ENCODE results near the gene TEAD3.
A peak's percentile ranks its signal among the peaks of the same experiment; 100 is the strongest.

The TEAD3 gene

GRCh38 chr6:35533981-35534380 lies 37.1 kb upstream of the TEAD3 start:
- Histone ChIP-seq H3K4me1 (ENCODE audit: insufficient read depth, low read length) (peaks cover 20% of the 10 kb centered on the region), H3K9me3 (ENCODE audit: insufficient read depth, low read length, severe bottlenecking) (no peaks in the 10 kb centered on the region), H2AFZ (ENCODE audit: low read depth, low read length) (0 out of 2 replicates have a peak overlapping the region, but pooled peaks have one; percentile 36), H3K79me2 (ENCODE audit: insufficient read depth, low read length) (no peaks in the 10 kb centered on the region), H3K4me3 (ENCODE audit: low read depth in 1 of 2, low read length in 2 of 2) (no peak overlapping the region), H3K36me3 (ENCODE audit: insufficient read depth, low read length) (no peaks in the 10 kb centered on the region), H3K4me2 (ENCODE audit: insufficient read depth, low read length) (peak overlapping the region; percentile 37; the same call in 1 of the 2 replicates), H3K27ac (ENCODE audit: low read length) (peak overlapping the region; percentile 32; the same call in 1 of the 2 replicates), H4K20me1 (ENCODE audit: insufficient read depth, low read length) (peaks cover 2% of the 10 kb centered on the region; the same call in 1 of the 2 replicates), H3K27me3 (ENCODE audit: insufficient read depth, low read length, poor library complexity) (peaks cover 3% of the 10 kb centered on the region), H3K9ac (ENCODE audit: low read depth, low read length) (no peak overlapping the region)
- no peak for DNase-seq
- TF ChIP-seq, protein P1, sequence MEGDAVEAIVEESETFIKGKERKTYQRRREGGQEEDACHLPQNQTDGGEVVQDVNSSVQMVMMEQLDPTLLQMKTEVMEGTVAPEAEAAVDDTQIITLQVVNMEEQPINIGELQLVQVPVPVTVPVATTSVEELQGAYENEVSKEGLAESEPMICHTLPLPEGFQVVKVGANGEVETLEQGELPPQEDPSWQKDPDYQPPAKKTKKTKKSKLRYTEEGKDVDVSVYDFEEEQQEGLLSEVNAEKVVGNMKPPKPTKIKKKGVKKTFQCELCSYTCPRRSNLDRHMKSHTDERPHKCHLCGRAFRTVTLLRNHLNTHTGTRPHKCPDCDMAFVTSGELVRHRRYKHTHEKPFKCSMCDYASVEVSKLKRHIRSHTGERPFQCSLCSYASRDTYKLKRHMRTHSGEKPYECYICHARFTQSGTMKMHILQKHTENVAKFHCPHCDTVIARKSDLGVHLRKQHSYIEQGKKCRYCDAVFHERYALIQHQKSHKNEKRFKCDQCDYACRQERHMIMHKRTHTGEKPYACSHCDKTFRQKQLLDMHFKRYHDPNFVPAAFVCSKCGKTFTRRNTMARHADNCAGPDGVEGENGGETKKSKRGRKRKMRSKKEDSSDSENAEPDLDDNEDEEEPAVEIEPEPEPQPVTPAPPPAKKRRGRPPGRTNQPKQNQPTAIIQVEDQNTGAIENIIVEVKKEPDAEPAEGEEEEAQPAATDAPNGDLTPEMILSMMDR (IDR thresholded peaks at IDR 0.05; ENCODE audit: borderline replicate concordance, extremely low read depth, low read length, poor library complexity, severe bottlenecking) = no peak
- no peak for TF ChIP-seq EZH2 (IDR thresholded peaks at IDR 0.05; ENCODE audit: borderline replicate concordance, low read depth, low read length, severe bottlenecking)
- ATAC-seq (ENCODE audit: insufficient read depth, low read depth) = no peak

DNA sequence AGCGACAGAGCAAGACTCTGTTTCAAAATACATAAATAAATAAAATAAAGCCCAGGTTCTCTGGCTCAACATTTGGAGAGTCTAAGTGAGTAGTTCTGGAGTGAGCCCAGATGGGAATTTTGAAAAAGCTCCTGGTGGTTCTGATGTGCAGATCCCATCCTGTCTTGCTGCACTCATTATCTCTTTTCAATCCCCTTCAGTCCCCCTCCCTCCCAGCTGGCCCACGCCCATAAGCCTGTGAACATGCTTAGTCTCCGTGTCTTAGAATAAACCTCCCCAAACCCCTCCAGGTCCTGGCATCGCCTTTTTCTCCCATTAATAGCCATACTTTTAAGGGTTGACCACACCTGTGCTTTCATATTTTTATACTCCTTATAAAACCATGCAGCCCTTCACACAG lies 35.2 kb upstream of the TEAD3 start:
- Histone ChIP-seq H3K4me3 (ENCODE audit: low read depth in 1 of 2, low read length in 2 of 2) (no peak overlapping the region), H3K36me3 (ENCODE audit: insufficient read depth, low read length) (no peaks in the 10 kb centered on the region), H3K4me2 (ENCODE audit: insufficient read depth, low read length) (no peak overlapping the region), H3K9me3 (ENCODE audit: insufficient read depth, low read length, severe bottlenecking) (no peaks in the 10 kb centered on the region), H3K9ac (ENCODE audit: low read depth, low read length) (no peak overlapping the region), H3K27me3 (ENCODE audit: insufficient read depth, low read length, poor library complexity) (peaks cover 3% of the 10 kb centered on the region), H2AFZ (ENCODE audit: low read depth, low read length) (no peak overlapping the region), H4K20me1 (ENCODE audit: insufficient read depth, low read length) (peaks cover 2% of the 10 kb centered on the region; the same call in 1 of the 2 replicates), H3K4me1 (ENCODE audit: insufficient read depth, low read length) (peaks cover 20% of the 10 kb centered on the region), H3K79me2 (ENCODE audit: insufficient read depth, low read length) (no peaks in the 10 kb centered on the region), H3K27ac (ENCODE audit: low read length) (no peak overlapping the region)
- DNase-seq (no peak), ATAC-seq (ENCODE audit: insufficient read depth, low read depth) (no peak)
- TF ChIP-seq EZH2 (IDR thresholded peaks at IDR 0.05; ENCODE audit: borderline replicate concordance, low read depth, low read length, severe bottlenecking) = no peak
- TF ChIP-seq, protein P1 (IDR thresholded peaks at IDR 0.05; ENCODE audit: borderline replicate concordance, extremely low read depth, low read length, poor library complexity, severe bottlenecking) = no peak

- TF ChIP-seq, protein P1 (IDR thresholded peaks at IDR 0.05; ENCODE audit: borderline replicate concordance, extremely low read depth, low read length, poor library complexity, severe bottlenecking) = no peak
- no peak for TF ChIP-seq EZH2 (IDR thresholded peaks at IDR 0.05; ENCODE audit: borderline replicate concordance, low read depth, low read length, severe bottlenecking)
- Histone ChIP-seq H3K4me3 (ENCODE audit: low read depth in 1 of 2, low read length in 2 of 2) (no peak overlapping the region), H2AFZ (ENCODE audit: low read depth, low read length) (no peak overlapping the region)
These were observed 27.6 kb upstream of the TEAD3 start for GRCh38 chr6:35524380-35525020.

More at GRCh38 chr6:35524380-35525020, 27.6 kb upstream of the TEAD3 start:
- Histone ChIP-seq H3K4me1 (ENCODE audit: insufficient read depth, low read length) (peaks cover 14% of the 10 kb centered on the region), H3K36me3 (ENCODE audit: insufficient read depth, low read length) (no peaks in the 10 kb centered on the region), H3K9ac (ENCODE audit: low read depth, low read length) (no peak overlapping the region), H3K9me3 (ENCODE audit: insufficient read depth, low read length, severe bottlenecking) (no peaks in the 10 kb centered on the region), H3K27me3 (ENCODE audit: insufficient read depth, low read length, poor library complexity) (peaks cover 7% of the 10 kb centered on the region), H3K4me2 (ENCODE audit: insufficient read depth, low read length) (no peak overlapping the region), H3K27ac (ENCODE audit: low read length) (no peak overlapping the region), H4K20me1 (ENCODE audit: insufficient read depth, low read length) (no peaks in the 10 kb centered on the region), H3K79me2 (ENCODE audit: insufficient read depth, low read length) (no peaks in the 10 kb centered on the region)
- DNase-seq (no peak), ATAC-seq (ENCODE audit: insufficient read depth, low read depth) (no peak)

All from DND-41 (cell line).